RWPE2 (cell line): ENCODE measurements around the gene METTL23.

Source experiments
- ATAC-seq: fragments of 200-7000 bp; cut with Tn5 transposase; 3 replicates; pipeline ENCODE4 v1.9.1; 2021; ENCODE audit warnings: low read depth
- DNase-seq: peaks from one replicate; pipeline ENCODE4 v3.0.0-alpha.2; 2020; ENCODE audit warnings: low spot score
- H3K27ac ChIP-seq: fragments of 450-650 bp; 2 replicates; pipeline ENCODE4 v1.5.1; 2017; ENCODE audit warnings: mild to moderate bottlenecking; ENCODE audit not compliant: poor library complexity, severe bottlenecking
- H3K27me3 ChIP-seq: fragments of 250-450 bp; sonication (Bioruptor Pico); 2 replicates; pipeline ENCODE4 v1.5.1; 2021; ENCODE audit warnings: mild to moderate bottlenecking, moderate library complexity; ENCODE audit not compliant: insufficient read depth, poor library complexity, severe bottlenecking
- H3K36me3 ChIP-seq: fragments of 250-450 bp; sonication (Bioruptor Pico); 2 replicates; pipeline ENCODE4 v1.5.1; 2020; ENCODE audit warnings: low read depth, mild to moderate bottlenecking, moderate library complexity
- H3K4me1 ChIP-seq: fragments of 250-450 bp; sonication (Bioruptor Pico); 2 replicates; pipeline ENCODE4 v1.5.1; 2021; ENCODE audit warnings: mild to moderate bottlenecking, moderate library complexity; ENCODE audit not compliant: insufficient read depth, poor library complexity, severe bottlenecking
- H3K4me3 ChIP-seq: fragments of 250-450 bp; sonication (Bioruptor Pico); 2 replicates; pipeline ENCODE4 v1.5.1; 2021; ENCODE audit warnings: mild to moderate bottlenecking, moderate library complexity; ENCODE audit not compliant: severe bottlenecking
- H3K9me3 ChIP-seq: fragments of 250-450 bp; sonication (Bioruptor Pico); 2 replicates; pipeline ENCODE4 v1.5.1; 2021; ENCODE audit warnings: mild to moderate bottlenecking, moderate library complexity; ENCODE audit not compliant: severe bottlenecking
- CTCF ChIP-seq: fragments of 450-650 bp; IDR thresholded peaks from one replicate; pipeline ENCODE4 v1.5.1; 2017; ENCODE audit warnings: mild to moderate bottlenecking, moderate library complexity; ENCODE audit not compliant: poor library complexity, severe bottlenecking

Gene METTL23

GRCh38 chr17:76747716-76748363 lies 21.2 kb downstream of the METTL23 start:
- no peaks in the 10 kb centered on the region for H3K27me3 ChIP-seq
- ATAC-seq (no peak), DNase-seq (no peak)
- peaks cover 31% of the 10 kb centered on the region for H3K36me3 ChIP-seq
- no peak overlapping the region for H3K27ac ChIP-seq
- no peak for TF ChIP-seq CTCF
- H3K9me3 ChIP-seq, result no peaks in the 10 kb centered on the region
- no peak overlapping the region for H3K4me3 ChIP-seq
- H3K4me1 ChIP-seq, result no peaks in the 10 kb centered on the region

- no peak for DNase-seq
- peaks cover 22% of the 10 kb centered on the region for H3K36me3 ChIP-seq
- H3K4me1 ChIP-seq, result peaks cover 4% of the 10 kb centered on the region
- H3K27ac ChIP-seq, result no peak overlapping the region
- no peaks in the 10 kb centered on the region for H3K9me3 ChIP-seq
- ATAC-seq, result no peak
- no peak overlapping the region for H3K4me3 ChIP-seq
- no peak for TF ChIP-seq CTCF
- no peaks in the 10 kb centered on the region for H3K27me3 ChIP-seq
These were observed 22.0 kb downstream of the METTL23 start for GRCh38 chr17:76748657-76749056.

DNA sequence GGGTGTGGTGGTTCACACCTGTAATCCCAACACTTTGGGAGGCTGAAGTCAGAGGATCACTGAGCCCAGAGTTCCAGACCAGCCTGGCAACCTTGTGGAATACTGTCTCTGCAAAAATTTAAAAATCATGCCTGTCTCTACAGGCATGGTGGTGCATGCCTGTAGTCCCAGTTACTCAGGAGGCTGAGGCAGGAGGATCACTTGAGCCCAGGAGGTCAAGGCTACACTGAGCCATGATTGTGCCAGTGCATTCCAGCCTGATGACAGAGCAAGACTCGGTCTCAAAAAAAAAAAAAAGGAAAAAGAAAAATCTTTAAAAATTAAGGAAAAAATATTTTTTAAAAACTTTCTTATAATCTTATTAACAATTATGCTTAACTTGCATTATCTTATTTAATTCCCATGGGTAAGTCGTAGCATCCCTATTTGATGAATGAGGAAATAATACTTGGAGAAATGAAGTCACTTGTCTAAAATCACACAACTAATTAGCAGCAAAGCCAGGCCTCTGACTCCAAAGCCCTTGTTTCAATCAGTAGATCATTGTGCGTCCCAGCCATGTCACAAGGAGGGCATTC lies 24.9 kb downstream of the METTL23 start:
- no peak for TF ChIP-seq CTCF
- Histone ChIP-seq H3K4me1 (peaks cover 4% of the 10 kb centered on the region), H3K27ac (no peak overlapping the region), H3K4me3 (no peak overlapping the region), H3K36me3 (peaks cover 13% of the 10 kb centered on the region), H3K27me3 (no peaks in the 10 kb centered on the region), H3K9me3 (no peaks in the 10 kb centered on the region)
- no peak for ATAC-seq
- DNase-seq, result no peak

GRCh38 chr17:76752006-76752405 lies 25.4 kb downstream of the METTL23 start:
- DNase-seq (no peak), ATAC-seq (no peak)
- Histone ChIP-seq H3K4me3 (no peak overlapping the region), H3K36me3 (peaks cover 14% of the 10 kb centered on the region), H3K27ac (no peak overlapping the region), H3K9me3 (no peaks in the 10 kb centered on the region), H3K27me3 (no peaks in the 10 kb centered on the region), H3K4me1 (peaks cover 4% of the 10 kb centered on the region)
- TF ChIP-seq CTCF, result no peak
